Islet precursor cell (in vitro differentiated cells): ENCODE measurements around the gene ZNHIT2.
"Not testable (repeated sequence)": the region's sequence is repeated elsewhere in the genome, so short reads cannot be mapped to it uniquely, and the experiment has no call there.

Experiments used
- DNase-seq: peaks from one replicate; pipeline ENCODE4 v3.0.0-alpha.2; 2018

The ZNHIT2 gene

DNA sequence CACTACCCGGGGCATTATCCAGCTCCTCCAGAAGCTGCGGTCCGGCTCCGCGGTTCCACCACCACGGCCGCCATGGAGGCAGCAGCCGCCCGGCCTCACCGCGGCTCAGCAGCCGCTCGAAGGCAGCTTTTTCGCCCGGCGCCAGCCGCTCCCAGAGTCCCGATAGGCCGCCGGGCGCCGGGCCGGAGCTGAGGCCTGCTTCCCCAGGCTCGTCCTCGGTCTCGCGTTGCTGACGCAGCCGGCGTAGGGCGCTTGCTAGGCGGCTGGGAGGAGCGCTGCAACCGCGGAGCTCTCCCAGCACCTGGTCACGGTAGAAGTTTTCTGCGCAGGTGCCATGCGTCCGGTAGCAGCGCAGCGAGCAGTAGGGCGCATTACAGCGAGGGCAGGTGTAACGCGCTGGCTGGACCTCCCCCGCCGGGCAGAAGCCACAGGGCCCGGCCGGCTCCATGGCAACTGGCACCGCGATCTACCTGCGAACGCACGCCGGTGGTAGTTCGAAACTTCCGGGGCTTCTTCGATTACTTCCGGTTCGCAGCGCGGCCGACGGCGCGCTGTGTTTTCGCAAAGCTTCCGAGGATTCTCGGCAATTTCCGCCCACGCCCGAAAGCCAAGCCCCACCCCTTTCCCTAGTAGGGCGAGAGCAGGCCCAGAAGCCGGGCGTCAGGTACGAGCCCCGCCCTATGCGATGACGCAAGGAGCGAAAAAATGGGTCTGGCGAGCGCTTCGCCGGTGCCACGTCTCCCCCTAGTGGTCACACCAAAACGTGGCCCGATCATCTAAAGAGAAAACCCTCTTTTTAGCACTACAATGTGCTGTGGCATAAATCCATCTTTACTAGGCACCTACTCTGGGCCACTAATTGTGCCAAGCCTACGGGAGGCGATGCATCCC lies at the start of gene ZNHIT2:
ZNHIT2 (minus strand) TSS at position 496 of the 891 bp plus-strand sequence; CDS start at position 448, 48 bp downstream.
- DNase-seq, result peak; percentile 99

DNA sequence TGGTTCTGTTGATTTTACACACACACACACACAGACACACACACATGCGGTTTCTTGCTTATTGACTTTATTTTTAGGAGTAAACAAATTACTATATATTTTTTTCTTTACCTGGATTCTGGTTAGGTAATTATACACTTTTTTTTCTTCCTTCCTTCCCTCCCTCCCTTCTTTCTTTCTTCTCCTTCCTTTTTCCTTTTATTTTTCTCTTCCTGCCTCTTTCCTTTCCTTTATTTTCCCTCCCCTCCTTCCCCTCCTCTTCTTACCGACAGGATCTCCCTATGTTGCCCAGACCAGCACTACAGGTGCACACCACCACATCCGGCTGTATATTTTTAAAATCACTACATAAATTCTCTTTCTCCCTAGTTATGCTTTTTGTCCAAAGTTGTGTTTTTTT lies 49.4 kb upstream of the ZNHIT2 start:
- no peak for DNase-seq

DNA sequence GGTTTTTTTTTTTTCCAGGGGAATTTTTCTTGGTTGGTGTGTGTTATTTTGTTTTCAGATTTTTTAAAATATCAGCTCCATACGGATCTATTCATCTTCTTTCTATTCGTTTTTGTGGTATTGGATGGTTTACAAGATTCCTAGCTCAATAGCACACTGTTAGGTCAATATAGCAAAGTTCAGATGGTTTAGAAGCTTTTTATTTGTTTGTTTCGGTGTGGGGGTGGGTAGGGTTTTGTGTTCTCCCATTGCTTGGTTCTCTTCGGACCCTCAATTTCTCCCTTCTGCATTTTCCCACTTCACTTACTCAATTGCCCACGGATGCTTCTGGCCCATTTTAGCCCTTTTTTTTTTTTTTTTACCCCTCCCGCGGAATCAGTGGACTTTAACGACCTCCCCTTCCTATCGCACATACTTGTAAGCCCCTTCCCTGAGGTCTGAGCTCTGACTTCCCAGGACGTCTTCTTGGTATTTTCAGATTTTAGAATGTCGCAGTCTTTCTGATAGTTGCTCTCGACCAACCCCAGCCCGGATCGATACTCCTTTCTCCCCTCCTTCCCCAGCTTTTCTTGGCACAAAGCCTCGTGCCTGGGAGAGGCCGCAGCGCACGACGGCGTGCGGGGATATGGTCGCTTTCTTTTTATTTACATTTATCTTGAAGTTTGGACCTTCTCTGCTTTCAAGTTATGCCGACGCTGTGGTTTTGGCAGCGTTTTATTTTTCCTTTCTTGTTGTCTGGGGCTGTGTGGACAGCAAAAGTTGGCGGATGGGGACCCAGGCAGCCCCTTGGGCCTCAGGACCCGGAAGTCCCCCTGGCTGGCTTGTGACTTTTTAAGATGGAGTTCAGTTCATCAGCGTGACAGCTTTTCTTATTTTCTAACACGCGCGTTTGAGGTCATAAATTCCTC lies 48.2 kb upstream of the ZNHIT2 start:
- no peak for DNase-seq

DNA sequence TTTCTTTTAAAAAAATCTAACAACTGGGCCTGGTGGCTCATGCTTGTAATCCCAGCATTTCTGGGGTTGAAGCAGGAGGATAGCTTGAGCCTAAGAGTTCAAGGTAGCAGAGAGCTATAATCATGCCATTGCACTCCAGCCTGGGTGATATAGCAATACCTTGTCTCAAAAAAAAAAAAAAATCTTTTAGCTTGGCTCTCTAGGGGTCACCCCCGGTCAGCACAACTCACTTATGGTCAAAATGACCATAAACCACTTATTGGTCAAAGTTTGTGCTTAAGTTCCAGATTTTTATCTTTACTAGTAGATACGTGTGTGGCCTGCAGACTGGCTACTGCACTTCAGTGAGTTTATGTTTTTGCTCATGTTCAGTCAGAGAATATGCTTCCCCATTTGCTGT lies 46.2 kb upstream of the ZNHIT2 start:
- DNase-seq, result no peak

DNA sequence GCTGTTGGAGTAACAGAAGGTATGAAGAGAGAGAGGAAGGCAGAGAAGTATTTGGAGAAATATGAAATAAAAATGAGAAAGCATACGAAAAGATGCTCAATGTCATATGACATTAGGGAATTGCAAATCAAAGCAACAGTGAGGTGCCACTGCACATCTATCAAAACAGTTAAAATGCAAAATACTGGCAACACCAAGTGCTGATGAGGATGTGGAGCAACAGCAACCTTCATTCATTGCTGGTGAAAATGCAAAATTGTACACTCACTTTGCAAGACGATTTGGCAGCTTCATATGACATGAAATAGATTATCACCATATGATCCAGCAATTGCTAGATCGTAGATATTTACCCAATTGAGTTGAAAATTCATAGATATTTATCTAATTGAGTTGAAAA lies 43.1 kb upstream of the ZNHIT2 start:
- DNase-seq, result no peak

DNA sequence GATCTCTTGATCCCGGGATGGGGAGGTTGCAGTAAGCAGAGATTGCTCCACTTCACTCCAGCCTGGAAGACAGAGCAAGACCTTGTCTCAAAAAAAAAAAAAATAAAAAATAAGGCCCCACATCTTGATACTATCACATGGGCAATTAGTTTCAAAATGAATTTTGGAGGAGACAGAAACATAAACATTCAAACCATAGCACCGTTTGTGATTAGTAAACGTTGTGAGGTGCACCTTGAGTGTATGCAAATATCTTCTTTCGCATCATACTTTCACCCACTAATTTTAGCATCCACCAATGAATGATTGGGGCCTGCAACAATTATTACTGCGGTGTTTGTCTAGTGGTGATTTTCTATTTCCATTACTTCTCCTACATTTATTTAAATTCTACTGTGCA lies 41.5 kb upstream of the ZNHIT2 start:
- no peak for DNase-seq

DNA sequence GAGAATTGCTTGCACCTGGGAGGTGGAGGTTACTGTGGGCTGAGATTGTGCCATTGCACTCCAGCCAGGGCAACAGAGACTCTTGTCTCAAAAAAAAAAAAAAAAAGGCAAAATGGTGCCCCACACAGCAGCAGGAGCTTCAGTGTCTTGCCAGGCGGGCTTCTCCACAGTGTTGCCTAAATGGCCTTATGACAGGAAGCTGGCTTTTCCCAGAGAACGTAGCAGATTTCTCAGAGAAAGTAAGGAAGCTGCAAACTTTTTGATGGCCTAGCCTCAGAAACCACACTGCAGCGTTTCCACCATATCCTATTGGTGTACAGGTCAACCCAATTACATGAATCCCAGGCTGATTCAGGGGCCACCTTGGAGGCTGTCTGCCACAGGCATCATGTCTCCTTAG lies 39.8 kb upstream of the ZNHIT2 start:
- no peak for DNase-seq

DNA sequence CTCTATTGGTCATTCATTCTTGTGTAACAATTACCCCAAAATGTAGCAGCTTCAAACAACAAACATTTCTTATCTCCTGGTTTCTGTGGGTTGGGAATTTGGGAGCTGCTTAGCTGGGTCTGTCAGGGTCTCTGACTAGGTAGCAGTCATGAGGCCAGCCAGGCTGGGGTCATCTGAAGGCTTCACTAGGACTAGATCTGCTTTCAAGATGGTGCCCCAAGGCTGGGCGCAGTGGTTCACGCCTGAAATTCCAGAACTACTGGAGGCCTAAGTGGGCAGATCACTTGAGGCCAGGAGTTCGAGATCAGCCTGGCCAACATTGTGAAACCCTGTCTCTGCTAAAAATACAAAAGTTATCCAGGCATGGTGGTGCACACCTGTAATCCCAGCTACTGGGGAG lies 39.4 kb upstream of the ZNHIT2 start:
- DNase-seq, result no peak

DNA sequence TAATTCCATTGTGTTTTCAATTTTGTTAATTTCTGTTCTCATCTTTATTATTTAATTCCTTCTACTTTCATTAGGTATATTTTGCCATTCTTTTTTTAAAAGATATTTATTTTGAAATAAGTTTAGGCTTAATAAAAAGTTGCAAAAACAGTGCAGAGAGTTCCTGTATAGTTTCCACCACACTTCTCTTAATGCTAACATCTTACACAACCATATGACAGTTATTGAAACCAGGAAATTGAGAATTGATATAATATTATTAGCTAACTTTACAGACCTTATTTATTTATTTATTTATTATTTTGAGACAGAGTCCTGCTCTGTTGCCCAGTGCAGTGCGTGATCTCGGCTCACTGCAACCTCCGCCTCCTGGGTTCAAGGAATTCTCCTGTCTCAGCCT lies 38.8 kb upstream of the ZNHIT2 start:
- DNase-seq, result no peak

DNA sequence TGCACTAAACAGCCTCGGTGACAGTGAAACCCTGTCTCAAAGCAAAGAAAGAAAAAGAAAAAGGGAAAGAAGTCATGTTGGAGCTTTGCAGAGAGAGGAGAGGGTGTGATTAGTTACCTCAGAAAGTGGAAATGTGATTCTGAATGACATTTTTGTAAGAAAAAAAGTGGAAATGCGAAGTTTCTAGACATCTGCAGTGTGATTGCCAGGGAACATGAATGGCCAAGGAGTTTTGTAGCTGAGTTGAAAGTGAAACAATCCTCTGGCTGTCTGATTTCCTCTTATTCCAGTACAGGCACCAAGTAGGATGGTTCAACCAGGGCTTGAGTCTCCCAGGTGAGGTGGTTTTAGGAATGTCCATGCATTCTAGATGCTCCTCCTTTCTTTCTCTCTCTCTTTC lies 34.6 kb upstream of the ZNHIT2 start:
- no peak for DNase-seq

DNA sequence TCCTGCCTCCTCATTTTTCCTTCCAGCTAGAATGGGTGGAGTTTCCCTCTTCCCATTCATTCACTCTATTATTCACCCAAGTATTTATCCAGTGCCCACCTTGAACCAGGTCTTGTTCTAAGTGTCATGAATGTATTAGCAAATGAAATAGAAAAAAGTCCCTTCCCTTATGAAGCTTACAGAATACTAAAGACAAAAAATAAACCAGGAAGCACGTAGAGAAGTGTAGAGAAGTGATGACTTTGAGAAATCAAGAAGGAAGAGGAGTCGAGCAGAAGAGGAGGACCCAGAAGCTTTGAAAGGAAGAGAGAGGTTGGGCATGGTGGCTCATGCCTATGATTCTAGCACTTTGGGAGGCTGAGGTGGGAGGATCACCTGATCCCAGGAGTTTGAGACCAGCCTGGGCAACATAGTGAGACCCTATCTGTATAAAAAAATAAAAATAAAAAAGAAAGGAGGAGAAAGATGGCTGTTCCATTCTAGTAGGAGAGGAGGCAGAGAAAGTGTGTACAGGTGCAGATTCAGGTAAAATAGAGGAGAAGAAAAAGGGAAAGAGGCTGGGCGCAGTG lies 33.9 kb upstream of the ZNHIT2 start:
- DNase-seq, result no peak

DNA sequence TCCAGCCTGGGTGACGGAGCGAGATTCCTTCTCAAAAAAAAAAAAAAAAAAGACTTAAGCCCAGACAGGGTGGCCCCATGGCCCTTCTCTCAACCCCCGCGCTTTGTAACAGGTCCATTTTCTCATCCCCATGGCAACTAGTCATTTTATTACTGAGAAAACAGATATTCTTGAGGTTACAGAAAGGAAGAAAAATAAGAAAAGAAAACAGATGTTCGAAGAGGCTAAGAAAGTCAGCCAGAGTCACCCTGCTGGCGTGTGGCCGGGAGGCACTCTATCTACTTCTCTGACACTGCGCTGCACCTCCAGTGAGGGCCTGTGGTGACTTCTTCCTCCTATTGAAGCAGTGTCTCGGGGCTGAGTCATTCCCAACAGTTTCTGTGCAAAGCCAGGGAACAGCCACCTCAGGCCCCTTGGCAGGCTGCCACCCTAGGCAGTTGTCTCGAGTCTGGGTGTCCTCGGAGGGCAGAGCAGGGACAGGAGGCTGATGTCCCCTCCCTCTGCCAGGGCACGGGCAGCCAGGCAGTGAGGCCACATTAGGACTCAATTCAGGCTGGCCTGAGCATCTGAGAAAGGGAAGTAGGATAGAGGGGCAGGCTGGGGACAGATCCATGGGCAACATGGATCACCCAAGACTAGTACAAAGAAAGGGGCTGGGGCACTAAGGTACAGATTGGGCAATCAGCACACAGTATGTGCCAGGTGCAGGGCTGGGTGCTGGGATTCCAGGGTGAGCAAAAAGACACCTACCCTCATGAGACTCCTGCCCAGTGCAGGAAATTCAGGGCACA lies 33.2 kb upstream of the ZNHIT2 start:
- peak; percentile 75 for DNase-seq

DNA sequence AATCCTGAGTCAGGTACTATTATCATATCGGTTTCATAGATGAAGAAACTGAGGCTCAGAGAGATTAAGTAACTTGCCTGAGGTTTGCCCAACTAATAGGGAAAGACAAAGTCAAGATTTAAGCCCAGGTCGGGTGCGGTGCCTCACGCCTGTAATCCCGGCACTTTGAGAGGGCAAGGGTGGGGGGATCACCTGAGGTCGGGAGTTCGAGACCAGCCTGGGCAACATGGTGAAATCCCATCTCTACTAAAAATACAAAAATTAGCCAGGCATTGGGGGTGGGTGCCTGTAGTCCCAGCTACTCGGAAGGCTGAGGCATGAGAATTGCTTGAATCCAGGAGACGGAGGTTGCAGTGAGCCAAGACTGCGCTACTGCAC lies 32.6 kb upstream of the ZNHIT2 start:
- DNase-seq, result not testable (repeated sequence)

DNA sequence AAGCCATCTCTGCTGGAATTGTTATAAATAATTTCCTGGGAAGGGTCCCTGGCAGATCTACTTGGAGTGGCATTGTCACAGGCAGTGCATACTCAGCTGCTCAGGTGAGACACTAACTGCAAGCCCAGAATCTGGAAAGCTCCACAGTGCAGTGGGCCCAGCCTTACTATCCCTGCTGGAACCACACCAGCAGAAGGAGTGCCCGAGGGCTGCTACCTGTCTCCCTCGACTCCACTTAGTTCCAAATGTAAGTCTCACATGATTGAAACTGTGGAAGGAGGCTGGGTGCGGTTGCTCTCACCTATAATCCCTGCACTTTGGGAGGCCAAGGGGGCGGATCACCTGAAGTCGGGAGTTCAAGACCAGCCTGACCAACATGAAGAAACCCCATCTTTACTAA lies 31.2 kb upstream of the ZNHIT2 start:
- DNase-seq, result no peak

DNA sequence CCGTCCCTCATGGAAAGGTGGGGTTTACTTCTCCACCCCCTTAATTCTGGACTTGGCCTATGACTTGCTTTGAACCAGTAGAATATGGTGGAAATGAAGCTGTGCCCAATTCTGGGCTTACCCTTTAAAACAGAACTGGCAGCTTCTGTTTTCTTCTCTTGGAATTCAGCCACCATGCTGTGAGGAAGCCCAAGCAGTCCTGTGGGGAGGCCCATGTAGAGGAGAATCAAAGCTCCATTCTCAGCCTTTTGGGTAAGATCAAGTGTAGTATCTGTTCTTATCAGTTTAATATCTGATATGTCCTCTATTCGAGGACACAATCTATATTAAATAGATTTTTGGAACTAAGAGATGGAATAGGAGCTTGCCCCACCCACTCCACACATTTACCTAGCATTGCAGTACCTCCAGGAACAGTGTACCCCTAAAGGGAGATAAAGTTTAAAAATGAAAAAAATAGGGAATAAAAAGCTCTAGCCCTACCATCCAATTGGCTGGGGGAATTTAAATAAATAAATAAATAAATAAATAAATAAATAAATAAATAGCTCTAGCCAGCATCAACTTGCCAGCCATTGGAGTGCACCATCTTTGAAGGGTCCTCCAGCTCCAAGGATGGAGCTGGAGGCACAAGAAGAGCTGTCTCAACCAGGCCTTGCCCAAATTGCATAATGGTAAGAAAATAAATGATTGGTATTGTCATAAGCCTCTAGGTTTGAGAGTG lies 30.0 kb upstream of the ZNHIT2 start:
- no peak for DNase-seq

DNA sequence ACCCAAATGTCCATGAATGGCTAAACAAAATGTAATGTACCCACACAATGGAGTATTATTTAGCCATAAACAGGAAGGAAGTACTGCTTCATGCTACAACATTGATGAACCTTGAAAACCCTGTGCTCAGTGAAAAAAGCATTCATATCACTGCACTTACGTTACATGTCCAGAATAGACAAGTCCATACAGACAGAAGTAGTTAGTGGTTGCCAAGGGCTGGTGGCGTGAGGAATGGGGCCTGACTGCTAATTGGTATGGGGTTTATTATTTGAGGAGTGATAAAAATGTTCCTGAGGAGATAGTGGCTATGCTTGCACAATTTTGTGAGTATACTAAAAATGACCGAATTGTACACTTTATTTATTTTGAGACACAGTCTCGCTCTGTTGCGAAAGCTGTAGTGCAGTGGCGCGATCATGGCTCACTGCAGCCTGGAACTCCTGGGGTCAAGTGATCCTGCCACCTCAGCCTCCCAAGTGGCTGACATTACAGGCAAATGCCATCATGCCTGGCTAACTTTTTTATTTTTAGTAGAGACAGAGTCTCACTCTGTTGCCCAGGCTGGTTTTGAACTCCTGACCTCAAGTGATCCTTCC lies 24.5 kb upstream of the ZNHIT2 start:
- no peak for DNase-seq

DNA sequence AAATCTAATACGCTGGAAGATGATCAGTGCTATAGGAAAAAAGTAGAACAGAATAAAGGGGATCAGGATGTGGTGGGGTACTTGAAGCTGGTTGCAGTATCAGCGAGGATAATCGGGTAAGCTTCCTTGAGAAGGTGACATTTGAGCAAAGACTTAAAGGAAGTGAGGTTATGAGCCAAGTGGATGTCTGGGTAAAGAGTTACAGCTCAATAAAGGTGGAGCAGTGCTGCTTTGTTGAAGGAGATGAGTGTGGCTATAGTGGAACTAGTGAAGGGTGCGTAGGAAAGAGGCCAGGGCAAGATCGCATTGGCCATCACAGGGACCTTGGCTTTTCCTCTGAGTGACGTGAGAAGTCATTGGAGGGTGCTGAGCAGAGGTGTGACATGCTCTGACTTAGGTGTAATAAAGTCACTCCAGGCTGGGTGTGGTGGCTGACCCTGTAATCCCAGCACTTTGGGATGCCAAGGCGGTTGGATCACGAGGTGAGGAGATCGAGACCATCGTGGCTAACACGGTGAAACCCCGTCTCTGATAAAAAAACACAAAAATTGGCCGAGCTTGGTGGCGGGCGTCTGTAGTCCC lies 19.1 kb upstream of the ZNHIT2 start:
- peak; percentile 29 for DNase-seq

DNA sequence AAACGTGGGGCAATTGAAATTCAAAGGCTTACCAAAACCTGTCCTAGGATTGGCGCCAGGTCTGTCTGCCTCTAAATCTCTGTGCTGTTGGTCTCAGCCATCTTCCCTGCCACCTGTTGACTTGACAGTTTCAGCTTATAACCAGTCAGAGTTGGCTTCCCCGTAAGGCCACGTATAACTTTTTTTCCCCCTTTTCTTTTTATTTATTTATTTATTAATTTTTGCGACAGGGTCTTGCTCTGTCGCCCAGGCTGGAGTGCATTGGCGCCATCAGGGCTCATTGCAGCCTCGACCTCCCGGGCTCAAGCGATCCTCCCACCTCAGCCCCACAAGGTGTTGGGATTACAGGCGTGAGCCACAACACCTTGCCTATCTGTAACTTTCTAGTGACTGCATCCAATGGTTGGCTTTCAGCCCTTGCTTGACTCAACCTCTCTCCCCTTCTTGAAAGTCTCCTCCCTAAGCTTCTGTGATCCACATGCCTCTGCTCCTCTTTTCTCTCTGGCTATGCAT lies 18.2 kb upstream of the ZNHIT2 start:
- DNase-seq, result peak; percentile 8

DNA sequence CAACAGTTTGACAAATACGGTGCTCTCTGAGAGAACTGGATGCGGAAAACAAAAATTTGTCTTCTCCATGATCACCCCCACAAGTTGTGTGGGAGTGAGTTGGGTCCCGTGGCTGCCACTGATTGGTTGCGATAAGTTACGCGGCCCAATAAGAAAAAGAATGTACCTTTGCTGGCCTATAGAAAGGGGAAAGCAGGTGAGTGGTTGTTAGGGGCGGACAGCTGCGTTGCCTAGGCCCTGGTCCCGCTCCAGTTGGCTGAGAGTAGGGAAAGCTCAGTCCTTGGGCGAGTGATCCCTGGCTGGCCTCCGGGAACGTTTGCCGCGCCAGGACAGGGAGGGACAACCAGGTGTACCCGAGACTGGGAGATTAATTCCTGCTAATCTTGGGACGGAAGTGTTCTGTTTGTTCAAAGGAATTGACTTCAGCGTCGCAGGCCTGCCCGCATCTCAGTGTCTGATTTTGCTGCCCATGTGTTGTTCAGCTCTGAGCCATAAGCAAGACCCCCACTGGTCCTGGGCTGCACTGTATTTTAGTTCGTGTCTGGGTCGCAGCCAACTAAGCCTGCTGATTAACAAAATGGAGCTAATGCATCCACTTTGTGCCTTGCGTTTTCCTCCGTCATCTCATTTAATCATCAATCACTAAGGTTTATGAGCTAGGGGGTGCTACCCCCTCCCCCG lies 17.6 kb upstream of the ZNHIT2 start:
- peak; percentile 98 for DNase-seq

DNA sequence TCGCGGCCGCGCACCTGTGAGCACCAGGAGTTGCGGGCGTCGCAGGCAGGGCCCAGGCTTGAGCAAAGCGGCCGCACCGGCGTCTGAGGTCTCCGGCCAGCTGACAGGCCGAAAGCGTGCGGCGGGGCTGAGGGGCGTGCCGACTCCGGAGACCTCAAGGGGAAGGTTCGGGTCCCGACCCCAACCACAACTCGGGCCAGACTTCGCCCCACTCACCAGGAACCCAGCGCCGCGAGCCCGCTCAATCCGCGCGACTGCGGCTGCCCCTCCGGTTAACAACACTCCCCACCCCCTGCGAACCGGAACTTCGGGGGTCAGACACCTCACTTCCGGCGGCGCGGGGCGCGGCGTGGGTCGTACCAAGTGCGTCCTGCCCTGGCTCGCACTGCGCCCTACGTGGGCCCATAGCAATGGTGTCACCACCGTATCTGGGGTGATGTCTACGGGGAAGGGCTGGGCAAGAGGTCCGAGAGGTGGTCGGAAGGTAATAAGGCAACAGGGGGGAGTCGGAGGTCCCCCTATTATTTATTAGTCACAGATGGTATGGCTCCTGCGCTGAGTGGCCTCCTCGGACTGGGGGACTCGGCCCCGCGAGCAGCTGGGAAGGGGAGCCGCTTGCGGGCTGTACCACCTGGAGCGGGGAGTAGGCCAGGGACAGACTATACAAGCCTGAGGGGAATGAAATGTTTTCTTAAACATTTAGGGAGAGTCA lies 16.9 kb upstream of the ZNHIT2 start, which contains the start of gene SYVN1:
SYVN1 (minus strand) TSS at position 280 of the 712 bp plus-strand sequence. CDS start 918 bp downstream, outside the sequence.
- DNase-seq, result peak; percentile 93
